ENCODE measurements around the gene SUMO1. TPM values are rescaled to one million over a fixed set of nuclear protein-coding genes. Genes with fewer than 3 reads are reported as not detected.

Gene SUMO1
- total and polyA plus RNA-seq, 10 donors, result 58.0 to 121 (median 68.9) TPM

Small RNAs within 50 kb of the gene (small RNA-seq; reads per million reads assigned to genes)
- gene AC079354.2 (0 reads per million in 4 donors), gene RF00575 (0 reads per million in 4 donors), gene SNORD70 (92.2 to 144 (median 114) reads per million in 4 donors)

Other genes with a start within 250 kb of the SUMO1 start
- gene FZD7, start 204.7 kb downstream of the SUMO1 start, total RNA-seq, result 1 to 10 TPM; 1.8 to 4.4 (median 2.8) TPM
- gene FZD7, start 204.7 kb downstream of the SUMO1 start, polyA plus RNA-seq, result 1 to 10 TPM in 2 of 3 donors, under 1 TPM in 1; 0.87 to 1.8 (median 1.4) TPM
- gene KIAA2012, start 165.3 kb downstream of the SUMO1 start, total RNA-seq, result not detected
- gene KIAA2012, start 165.3 kb downstream of the SUMO1 start, polyA plus RNA-seq, result not detected
- 100 to 1,000 TPM in 3 of 7 donors, 10 to 100 TPM in 4; 57.2 to 123 (median 86.9) TPM for gene NOP58, start 27.2 kb upstream of the SUMO1 start, total RNA-seq
- 10 to 100 TPM; 60.7 to 86.3 (median 66.2) TPM for gene NOP58, start 27.2 kb upstream of the SUMO1 start, polyA plus RNA-seq
- gene BMPR2, start 137.7 kb upstream of the SUMO1 start, total RNA-seq, result 10 to 100 TPM; 47.7 to 71.3 (median 53.1) TPM
- 1 to 10 TPM; 3.2 to 6.2 (median 4.4) TPM for gene BMPR2, start 137.7 kb upstream of the SUMO1 start, polyA plus RNA-seq